ENCODE measurements around the gene PTPRK.

Gene PTPRK

GRCh38 chr6:128521282-128521632 is 858 bp upstream of the PTPRK start:
- no peak for DNase-seq (ENCODE audit: extremely low read depth, insufficient read length)

GRCh38 chr6:128519931-128520435 is 416 bp downstream of the PTPRK start:
- H3K36me3 ChIP-seq (ENCODE audit: control insufficient read depth, insufficient read depth, low read length), result no peaks in the 10 kb centered on the region
- peaks cover 7% of the 10 kb centered on the region for H3K27me3 ChIP-seq (replicated peaks; ENCODE audit: control insufficient read depth, insufficient read depth, low read length)
- DNase-seq (ENCODE audit: extremely low read depth, insufficient read length), result peak; percentile 20
- no peak for TF ChIP-seq CTCF (IDR thresholded peaks at IDR 0.05; ENCODE audit: insufficient read depth, low read length, poor library complexity, severe bottlenecking)
- H3K4me3 ChIP-seq (replicated peaks; ENCODE audit: low read depth, low read length), result peak overlapping the region; percentile 48

More at GRCh38 chr6:128521282-128521632, 858 bp upstream of the PTPRK start:
- no peaks in the 10 kb centered on the region for H3K36me3 ChIP-seq (ENCODE audit: control insufficient read depth, insufficient read depth, low read length)
- H3K4me3 ChIP-seq (replicated peaks; ENCODE audit: low read depth, low read length), result no peak overlapping the region
- TF ChIP-seq CTCF (IDR thresholded peaks at IDR 0.05; ENCODE audit: insufficient read depth, low read length, poor library complexity, severe bottlenecking), result no peak
- peaks cover 7% of the 10 kb centered on the region for H3K27me3 ChIP-seq (replicated peaks; ENCODE audit: control insufficient read depth, insufficient read depth, low read length)

DNA sequence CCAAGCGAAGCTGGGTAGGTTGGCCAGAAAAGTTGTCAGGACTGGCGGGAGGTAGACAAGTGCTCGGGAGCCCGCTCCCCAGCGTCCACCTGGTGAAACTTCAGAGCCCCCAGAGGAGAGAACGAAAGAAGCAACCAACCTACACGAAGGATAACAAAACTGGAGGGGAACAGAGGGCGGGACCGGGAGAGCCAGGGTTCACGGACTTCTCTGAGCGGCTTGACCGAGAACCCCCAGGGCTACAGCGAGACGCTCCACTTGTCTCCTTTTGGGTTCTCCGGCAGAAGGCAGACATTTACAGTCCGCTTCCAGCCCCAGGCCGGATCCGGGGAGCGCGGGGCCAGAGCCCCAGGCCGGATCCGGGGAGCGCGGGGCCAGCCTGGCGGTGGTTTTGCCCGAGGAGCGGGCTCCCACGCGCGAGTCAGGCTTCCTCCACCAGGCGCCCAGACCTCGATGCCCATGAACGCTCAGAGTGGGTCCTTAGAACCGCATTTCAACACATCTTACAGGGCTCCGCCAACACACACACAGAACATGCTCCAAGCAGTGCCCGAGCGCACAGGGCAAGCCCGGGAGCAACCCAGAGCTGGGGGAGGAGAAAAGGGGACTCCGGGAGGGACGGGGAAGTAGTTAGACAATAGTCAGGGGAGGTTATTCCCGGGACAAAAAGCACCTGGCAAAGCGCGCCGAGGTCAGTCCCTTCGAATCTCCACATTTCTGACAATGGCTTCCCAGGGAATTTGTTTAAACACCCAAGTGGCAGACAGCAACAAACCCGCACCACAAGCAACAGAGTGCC is 1.1 kb downstream of the PTPRK start:
- Histone ChIP-seq H3K4me3 (replicated peaks; ENCODE audit: low read depth, low read length) (peak overlapping the region; percentile 48), H3K27me3 (replicated peaks; ENCODE audit: control insufficient read depth, insufficient read depth, low read length) (peaks cover 7% of the 10 kb centered on the region), H3K36me3 (ENCODE audit: control insufficient read depth, insufficient read depth, low read length) (no peaks in the 10 kb centered on the region)
- peak; percentile 18 for DNase-seq (ENCODE audit: extremely low read depth, insufficient read length)
- no peak for TF ChIP-seq CTCF (IDR thresholded peaks at IDR 0.05; ENCODE audit: insufficient read depth, low read length, poor library complexity, severe bottlenecking)

DNA sequence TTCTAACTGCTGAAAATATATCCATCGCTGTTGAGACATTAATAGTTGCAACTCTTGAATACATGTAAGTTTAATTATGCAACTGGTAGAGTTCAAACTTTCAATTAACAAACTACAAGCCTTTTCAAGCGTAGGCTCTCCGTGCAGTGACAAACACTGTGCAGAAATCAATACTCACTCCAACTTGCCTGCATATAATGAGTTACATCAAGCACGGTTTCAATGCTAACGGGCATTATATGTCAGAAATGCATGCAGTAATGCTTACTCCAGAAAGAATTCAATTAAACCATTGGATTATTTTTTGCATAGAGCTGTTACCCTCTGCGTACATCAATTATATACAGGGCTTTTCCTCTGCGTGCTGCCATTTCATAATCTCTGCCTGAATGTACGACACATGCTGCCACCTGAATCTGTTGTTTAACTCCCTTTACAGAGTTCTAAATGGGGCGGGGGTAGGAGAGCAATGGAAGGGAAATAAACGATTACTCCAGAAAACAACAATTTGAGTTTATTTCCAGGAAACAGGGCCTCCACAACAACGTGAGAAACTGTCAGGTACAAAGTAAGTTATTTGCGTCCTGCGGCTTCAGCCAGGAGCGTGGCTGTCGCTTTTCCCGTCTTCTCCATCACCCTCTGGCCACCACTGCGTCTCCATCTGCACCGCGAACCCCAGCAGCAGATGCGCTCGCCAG is 1.8 kb downstream of the PTPRK start:
- no peaks in the 10 kb centered on the region for H3K36me3 ChIP-seq (ENCODE audit: control insufficient read depth, insufficient read depth, low read length)
- peaks cover 7% of the 10 kb centered on the region for H3K27me3 ChIP-seq (replicated peaks; ENCODE audit: control insufficient read depth, insufficient read depth, low read length)

DNA sequence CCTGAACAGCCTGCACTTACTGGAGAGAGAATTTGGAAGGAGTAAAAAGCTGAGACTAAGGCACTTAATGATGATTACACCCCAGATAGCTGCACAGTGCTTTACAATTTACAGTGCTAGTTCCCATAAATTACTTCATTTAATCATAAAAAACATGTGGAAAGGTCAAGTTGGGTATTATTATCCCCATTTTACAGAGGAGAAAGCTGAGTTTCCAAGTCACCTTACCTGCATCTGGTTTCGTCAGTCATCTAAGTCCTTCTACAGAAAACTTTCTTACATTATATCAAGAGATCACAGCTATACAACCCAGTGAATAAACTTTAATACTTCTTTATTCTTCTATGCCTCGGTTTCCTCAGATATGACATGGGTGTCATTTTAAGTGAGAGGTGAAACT is 3.3 kb downstream of the PTPRK start:
- Histone ChIP-seq H3K27me3 (replicated peaks; ENCODE audit: control insufficient read depth, insufficient read depth, low read length) (peaks cover 7% of the 10 kb centered on the region), H3K36me3 (ENCODE audit: control insufficient read depth, insufficient read depth, low read length) (no peaks in the 10 kb centered on the region), H3K4me3 (replicated peaks; ENCODE audit: low read depth, low read length) (no peak overlapping the region)
- no peak for DNase-seq (ENCODE audit: extremely low read depth, insufficient read length)
- no peak for TF ChIP-seq CTCF (IDR thresholded peaks at IDR 0.05; ENCODE audit: insufficient read depth, low read length, poor library complexity, severe bottlenecking)

More for the DNA sequence above, 1.8 kb downstream of the PTPRK start:
- TF ChIP-seq CTCF (IDR thresholded peaks at IDR 0.05; ENCODE audit: insufficient read depth, low read length, poor library complexity, severe bottlenecking), result no peak
- H3K4me3 ChIP-seq (replicated peaks; ENCODE audit: low read depth, low read length), result no peak overlapping the region
- DNase-seq (ENCODE audit: extremely low read depth, insufficient read length), result no peak
